ENCODE results near the gene LRP1B.
A peak's percentile ranks its signal among the peaks of the same experiment; 100 is the strongest.
"Not testable (repeated sequence)": the region's sequence is repeated elsewhere in the genome, so short reads cannot be mapped to it uniquely, and the experiment has no call there.

Gene LRP1B

GRCh38 chr2:140550821-140551220, 1580.0 kb downstream of the LRP1B start:
- no peak for DNase-seq (ENCODE audit: low read depth in 1 of 2, low spot score in 1 of 2)
- in situ Hi-C loops (cut with HindIII; ENCODE audit: low pct_unique_long_range_greater_than_20kb, low sequenced_read_pairs) = no loop called here
- no peak for TF ChIP-seq JUND (IDR thresholded peaks at IDR 0.05; ENCODE audit: low read depth)

DNA sequence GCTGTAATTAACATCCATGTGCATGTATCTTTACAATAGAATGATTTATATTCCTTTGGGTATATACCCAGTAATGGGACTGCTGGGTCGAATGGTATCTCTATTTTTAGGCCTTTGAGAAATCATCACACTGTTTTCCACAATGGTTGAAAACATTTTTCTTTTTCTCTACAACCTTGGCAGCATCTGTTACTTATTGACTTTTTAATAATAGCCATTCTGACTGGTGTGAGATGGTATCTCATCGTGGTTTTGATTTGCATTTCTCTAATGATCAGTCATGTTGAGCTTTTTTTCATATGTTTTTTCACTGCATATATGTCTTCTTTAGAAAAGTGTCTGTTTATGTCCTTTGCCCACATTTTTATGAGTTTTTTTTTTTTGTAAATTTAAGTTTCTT, 1586.0 kb downstream of the LRP1B start:
- in situ Hi-C loops (cut with HindIII; ENCODE audit: low pct_unique_long_range_greater_than_20kb, low sequenced_read_pairs); DNase-seq (ENCODE audit: low read depth in 1 of 2, low spot score in 1 of 2): not testable (repeated sequence)

DNA sequence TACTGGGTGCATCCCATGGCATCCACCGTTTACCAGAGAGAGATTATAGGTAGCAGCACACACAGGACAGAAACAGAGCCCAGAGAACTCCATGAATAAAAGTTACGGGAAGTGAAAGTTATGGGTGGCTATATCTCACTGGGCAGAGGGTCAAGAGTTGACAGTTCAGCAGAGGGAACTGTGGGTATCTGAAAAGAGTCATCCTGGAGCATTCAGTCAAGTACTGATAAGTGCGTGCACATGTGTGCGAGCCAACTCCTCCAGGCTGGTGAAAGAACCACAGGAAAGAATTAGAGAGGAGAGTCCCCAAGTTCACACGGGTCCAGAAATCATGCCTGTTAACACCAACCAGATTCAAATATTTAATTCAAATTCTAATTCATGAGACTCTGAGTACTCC, 1588.2 kb downstream of the LRP1B start:
- TF ChIP-seq JUND (IDR thresholded peaks at IDR 0.05; ENCODE audit: low read depth) = no peak
- no peak for DNase-seq (ENCODE audit: low read depth in 1 of 2, low spot score in 1 of 2)
- in situ Hi-C loops (cut with HindIII; ENCODE audit: low pct_unique_long_range_greater_than_20kb, low sequenced_read_pairs) = no loop called here

- TF ChIP-seq JUND (IDR thresholded peaks at IDR 0.05; ENCODE audit: low read depth) = no peak
- in situ Hi-C loops (cut with HindIII; ENCODE audit: low pct_unique_long_range_greater_than_20kb, low sequenced_read_pairs) = no loop called here
Observed at GRCh38 chr2:140539242-140539875, 1591.5 kb downstream of the LRP1B start.

GRCh38 chr2:140529706-140530105, 1601.1 kb downstream of the LRP1B start:
- in situ Hi-C loops (cut with HindIII; ENCODE audit: low pct_unique_long_range_greater_than_20kb, low sequenced_read_pairs) = no loop called here
- DNase-seq (ENCODE audit: low read depth in 1 of 2, low spot score in 1 of 2) = no peak
- TF ChIP-seq JUND (IDR thresholded peaks at IDR 0.05; ENCODE audit: low read depth) = no peak

More at GRCh38 chr2:140539242-140539875, 1591.5 kb downstream of the LRP1B start:
- no peak for DNase-seq (ENCODE audit: low read depth in 1 of 2, low spot score in 1 of 2)

DNA sequence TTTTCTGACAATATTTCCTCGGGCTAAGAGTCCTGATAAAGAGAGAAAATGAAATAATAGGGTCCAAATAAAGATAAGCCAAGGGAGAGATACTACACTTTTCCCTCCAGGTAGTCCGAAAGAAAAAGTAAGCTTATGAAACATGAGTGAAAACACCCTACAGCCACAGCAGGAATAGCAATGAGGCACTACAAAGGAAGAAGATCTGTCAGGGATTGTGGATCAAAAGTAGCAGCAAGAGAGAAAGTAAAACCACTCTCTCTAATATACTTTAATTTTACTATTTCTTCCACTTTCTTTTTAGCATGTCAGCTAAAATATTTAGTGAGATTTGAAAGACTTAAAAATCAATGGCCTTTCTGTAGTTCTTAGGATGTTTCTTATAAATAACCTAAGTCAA, 1601.8 kb downstream of the LRP1B start:
- in situ Hi-C loops (cut with HindIII; ENCODE audit: low pct_unique_long_range_greater_than_20kb, low sequenced_read_pairs) = no loop called here
- DNase-seq (ENCODE audit: low read depth in 1 of 2, low spot score in 1 of 2) = no peak
- TF ChIP-seq JUND (IDR thresholded peaks at IDR 0.05; ENCODE audit: low read depth) = no peak

GRCh38 chr2:140526575-140526974, 1604.2 kb downstream of the LRP1B start:
- TF ChIP-seq JUND (IDR thresholded peaks at IDR 0.05; ENCODE audit: low read depth) = no peak
- DNase-seq (ENCODE audit: low read depth in 1 of 2, low spot score in 1 of 2) = no peak
- in situ Hi-C loops (cut with HindIII; ENCODE audit: low pct_unique_long_range_greater_than_20kb, low sequenced_read_pairs) = no loop called here

GRCh38 chr2:140512106-140512505, 1618.7 kb downstream of the LRP1B start:
- TF ChIP-seq JUND (IDR thresholded peaks at IDR 0.05; ENCODE audit: low read depth) = no peak
- in situ Hi-C loops (cut with HindIII; ENCODE audit: low pct_unique_long_range_greater_than_20kb, low sequenced_read_pairs) = no loop called here

GRCh38 chr2:140509765-140510164, 1621.1 kb downstream of the LRP1B start:
- in situ Hi-C loops (cut with HindIII; ENCODE audit: low pct_unique_long_range_greater_than_20kb, low sequenced_read_pairs) = no loop called here
- DNase-seq (ENCODE audit: low read depth in 1 of 2, low spot score in 1 of 2) = no peak

More at GRCh38 chr2:140512106-140512505, 1618.7 kb downstream of the LRP1B start:
- no peak for DNase-seq (ENCODE audit: low read depth in 1 of 2, low spot score in 1 of 2)

GRCh38 chr2:140508756-140509155, 1622.1 kb downstream of the LRP1B start:
- TF ChIP-seq JUND (IDR thresholded peaks at IDR 0.05; ENCODE audit: low read depth) = no peak
- DNase-seq (ENCODE audit: low read depth in 1 of 2, low spot score in 1 of 2) = no peak
- in situ Hi-C loops (cut with HindIII; ENCODE audit: low pct_unique_long_range_greater_than_20kb, low sequenced_read_pairs) = no loop called here

More at GRCh38 chr2:140509765-140510164, 1621.1 kb downstream of the LRP1B start:
- TF ChIP-seq JUND (IDR thresholded peaks at IDR 0.05; ENCODE audit: low read depth) = no peak

- DNase-seq (ENCODE audit: low read depth in 1 of 2, low spot score in 1 of 2) = no peak
- in situ Hi-C loops (cut with HindIII; ENCODE audit: low pct_unique_long_range_greater_than_20kb, low sequenced_read_pairs) = no loop called here
- no peak for TF ChIP-seq JUND (IDR thresholded peaks at IDR 0.05; ENCODE audit: low read depth)
Observed at GRCh38 chr2:140506606-140507005, 1624.2 kb downstream of the LRP1B start.

DNA sequence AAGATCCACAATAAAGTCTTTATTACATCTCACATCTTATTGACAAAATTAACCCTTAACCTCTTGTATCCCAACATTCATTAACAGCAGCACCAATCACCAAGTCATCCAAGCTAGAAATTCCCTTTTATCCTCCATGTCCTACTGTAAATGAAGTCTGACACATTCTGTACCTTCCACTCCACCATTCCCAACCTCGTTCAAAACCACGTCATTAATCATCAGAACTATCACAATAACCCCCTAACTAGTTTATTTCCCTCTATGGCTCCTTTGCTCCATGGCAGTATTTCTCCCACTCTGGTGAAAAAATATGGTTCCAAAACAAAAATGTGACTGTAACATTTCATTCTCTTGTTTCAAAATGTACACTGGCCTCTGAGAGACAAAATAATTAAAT, 1626.2 kb downstream of the LRP1B start:
- in situ Hi-C loops (cut with HindIII; ENCODE audit: low pct_unique_long_range_greater_than_20kb, low sequenced_read_pairs) = no loop called here
- TF ChIP-seq JUND (IDR thresholded peaks at IDR 0.05; ENCODE audit: low read depth) = no peak
- no peak for DNase-seq (ENCODE audit: low read depth in 1 of 2, low spot score in 1 of 2)

DNA sequence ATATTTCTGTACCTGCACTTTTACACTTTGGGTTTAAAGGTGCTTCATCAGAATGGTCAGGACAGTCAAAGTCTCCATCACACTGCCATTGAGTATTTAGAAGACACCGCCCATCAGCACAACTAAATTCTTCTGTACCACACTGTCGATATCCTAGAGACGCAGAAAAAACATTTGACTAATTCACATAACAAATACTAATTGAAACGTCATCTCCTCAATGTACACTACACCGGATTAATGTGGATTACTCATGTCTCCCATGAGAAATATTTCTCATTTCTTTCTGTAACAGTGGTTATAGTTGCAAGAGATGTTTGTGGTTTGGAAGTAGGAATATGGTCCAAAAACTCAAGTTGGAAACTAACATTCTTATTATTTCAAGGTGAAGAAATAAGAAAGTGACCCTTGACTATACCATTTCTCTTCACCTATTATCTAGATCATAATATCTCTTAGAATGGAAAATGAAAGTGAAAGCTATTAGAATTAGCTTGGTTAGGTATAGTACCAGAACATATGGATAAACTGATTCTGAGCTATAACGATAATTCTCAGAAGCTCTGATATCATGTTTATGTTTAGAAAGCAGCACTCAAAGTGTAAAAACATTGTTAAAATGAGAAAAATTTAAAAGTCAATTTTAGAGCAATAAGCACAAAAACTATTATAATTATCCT, 1627.7 kb downstream of the LRP1B start:
- DNase-seq (ENCODE audit: low read depth in 1 of 2, low spot score in 1 of 2) = peak in 1 of 2 experiments; percentile 1
- in situ Hi-C loops (cut with HindIII; ENCODE audit: low pct_unique_long_range_greater_than_20kb, low sequenced_read_pairs) = no loop called here
- TF ChIP-seq JUND (IDR thresholded peaks at IDR 0.05; ENCODE audit: low read depth) = no peak

All from T47D (cell line).